Transverse colon (tissue), 4 donors: ENCODE data around the gene NADK2.

Experiments used
- EP300 ChIP-seq: sonication (generic); formaldehyde crosslinking; IDR thresholded peaks from one replicate; pipeline ENCODE4 v1.6.1; 2017; ENCODE audit warnings: antibody characterized with exemption, low read depth
- POLR2A ChIP-seq: fragments of 450-650 bp; IDR thresholded peaks from one replicate; pipeline ENCODE4 v1.6.1; 2016; ENCODE audit warnings: antibody characterized with exemption, mild to moderate bottlenecking, moderate library complexity
- POLR2AphosphoS5 ChIP-seq, 3 donors: sonication (generic); formaldehyde crosslinking; IDR thresholded peaks; one replicate each; pipeline ENCODE4 v1.6.1; 2016; ENCODE audit warnings: antibody characterized with exemption in 3 of 3
- TF ChIP-seq, protein P1 (sequence below), 5 experiments: fragments of 200-600 bp in 3 of 5; fragments of 450-650 bp in 2 of 5; sonication (generic) in 3 of 5; IDR thresholded peaks; 1 replicate in 2 of 5; 2 replicates in 3 of 5; pipeline ENCODE4 v1.5.1; 2016 to 2017; ENCODE audit warnings: antibody characterized with exemption in 5 of 5, inconsistent platforms in 3 of 5, mild to moderate bottlenecking in 2 of 5, moderate library complexity in 1 of 5

DNA sequence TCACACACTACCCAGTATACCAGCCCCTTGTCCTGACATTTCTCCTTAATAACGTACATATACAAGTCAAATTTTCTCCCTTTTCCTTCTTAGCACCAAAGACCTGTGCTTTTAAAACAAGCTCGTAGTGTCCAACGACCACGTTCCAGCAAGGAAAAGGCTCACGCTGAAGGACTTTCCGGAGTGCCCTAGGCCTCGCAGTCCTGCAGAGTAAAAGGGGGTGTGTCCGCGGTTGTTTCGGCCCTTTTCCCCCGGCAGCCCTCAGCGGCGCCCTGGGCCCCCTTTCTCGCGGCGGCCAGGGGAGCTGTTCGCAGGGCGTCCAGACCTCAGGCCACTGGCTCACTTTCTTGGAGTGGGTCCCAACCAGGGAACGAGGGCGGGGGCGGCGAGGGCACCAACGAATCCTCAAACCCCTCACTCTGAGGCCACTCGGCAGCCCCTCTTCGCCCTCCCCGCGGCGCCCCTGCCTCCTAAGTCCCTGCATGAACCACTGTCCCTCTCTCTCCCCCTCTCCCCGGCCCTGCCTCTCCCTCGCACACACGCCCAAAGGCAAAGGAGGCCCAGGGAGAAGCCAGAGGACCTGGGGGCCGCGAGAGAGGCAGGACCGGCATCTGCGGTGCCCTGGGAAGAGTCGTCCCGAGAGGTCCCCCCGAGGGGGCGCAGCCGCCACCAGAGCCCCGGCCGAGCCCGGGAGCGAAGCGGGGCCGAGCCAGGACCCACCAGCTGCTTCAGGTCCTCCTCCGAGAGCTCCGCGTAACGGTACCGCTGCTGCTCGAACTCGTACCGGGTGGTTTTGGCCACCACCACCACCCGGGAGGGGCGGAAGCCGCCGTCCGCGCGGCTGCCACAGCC is 720 bp downstream of the NADK2 start:
- TF ChIP-seq, protein P1, sequence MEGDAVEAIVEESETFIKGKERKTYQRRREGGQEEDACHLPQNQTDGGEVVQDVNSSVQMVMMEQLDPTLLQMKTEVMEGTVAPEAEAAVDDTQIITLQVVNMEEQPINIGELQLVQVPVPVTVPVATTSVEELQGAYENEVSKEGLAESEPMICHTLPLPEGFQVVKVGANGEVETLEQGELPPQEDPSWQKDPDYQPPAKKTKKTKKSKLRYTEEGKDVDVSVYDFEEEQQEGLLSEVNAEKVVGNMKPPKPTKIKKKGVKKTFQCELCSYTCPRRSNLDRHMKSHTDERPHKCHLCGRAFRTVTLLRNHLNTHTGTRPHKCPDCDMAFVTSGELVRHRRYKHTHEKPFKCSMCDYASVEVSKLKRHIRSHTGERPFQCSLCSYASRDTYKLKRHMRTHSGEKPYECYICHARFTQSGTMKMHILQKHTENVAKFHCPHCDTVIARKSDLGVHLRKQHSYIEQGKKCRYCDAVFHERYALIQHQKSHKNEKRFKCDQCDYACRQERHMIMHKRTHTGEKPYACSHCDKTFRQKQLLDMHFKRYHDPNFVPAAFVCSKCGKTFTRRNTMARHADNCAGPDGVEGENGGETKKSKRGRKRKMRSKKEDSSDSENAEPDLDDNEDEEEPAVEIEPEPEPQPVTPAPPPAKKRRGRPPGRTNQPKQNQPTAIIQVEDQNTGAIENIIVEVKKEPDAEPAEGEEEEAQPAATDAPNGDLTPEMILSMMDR (IDR thresholded peaks at IDR 0.05): no peak
- TF ChIP-seq EP300 (no peak), POLR2AphosphoS5 (IDR thresholded peaks at IDR 0.05) (peak in 2 of 3 donors; percentile 6 to 23), POLR2A (no peak)
